ENCODE results near the gene CAPRIN1.

- TF ChIP-seq CTCF (IDR thresholded peaks at IDR 0.05; ENCODE audit: control extremely low read depth in 1 of 3, insufficient read depth in 1 of 3, low read depth in 1 of 3, low read length in 3 of 3) (no peak), MAX (IDR thresholded peaks at IDR 0.05) (no peak), USF2 (IDR thresholded peaks at IDR 0.05; ENCODE audit: low read length) (no peak), POLR2A (IDR thresholded peaks at IDR 0.05; ENCODE audit: control extremely low read depth in 1 of 2, low read depth in 2 of 2, low read length in 2 of 2) (no peak), RXRA (IDR thresholded peaks at IDR 0.05; ENCODE audit: insufficient read depth, low read depth, low read length) (no peak), EZH2 (IDR thresholded peaks at IDR 0.05; ENCODE audit: low read depth, low read length, severe bottlenecking) (no peak), CHD2 (IDR thresholded peaks at IDR 0.05; ENCODE audit: low read length) (no peak), SP1 (IDR thresholded peaks at IDR 0.05; ENCODE audit: low read depth, low read length) (no peak), TCF12 (IDR thresholded peaks at IDR 0.05; ENCODE audit: low read depth, low read length) (no peak), NRF1 (IDR thresholded peaks at IDR 0.05; ENCODE audit: low read depth, low read length) (no peak), EP300 (IDR thresholded peaks at IDR 0.05; ENCODE audit: borderline replicate concordance in 1 of 2, low read depth in 2 of 2, low read length in 2 of 2) (no peak), SUZ12 (IDR thresholded peaks at IDR 0.05; ENCODE audit: low read length) (no peak)
Measured at GRCh38 chr11:34050581-34051348, 766 bp upstream of the CAPRIN1 start.
